HepG2 (cell line): ENCODE results near the gene THAP5. TPM values are rescaled to one million over a fixed set of nuclear protein-coding genes. Genes with fewer than 3 reads are reported as not detected.

ENCODE experiments used
- AKNA ChIP-seq: sonication (generic); formaldehyde crosslinking; IDR thresholded peaks from 2 replicates; pipeline ENCODE4 v1.4.0; 2020; ENCODE audit warnings: missing genetic modification reagents, borderline replicate concordance
- ARHGAP35 ChIP-seq: sonication (generic); formaldehyde crosslinking; IDR thresholded peaks from 2 replicates; pipeline ENCODE4 v1.9.0; 2022; ENCODE audit warnings: mild to moderate bottlenecking, inconsistent platforms, moderate library complexity, missing genetic modification reagents, borderline replicate concordance
- ETS1 ChIP-seq: sonication (generic); formaldehyde crosslinking; IDR thresholded peaks from 2 replicates; pipeline ENCODE4 v1.4.0; 2020; ENCODE audit warnings: missing genetic modification reagents
- MIER3 ChIP-seq: IDR thresholded peaks from 2 replicates; pipeline ENCODE4 v1.6.1; 2016; ENCODE audit warnings: missing compliant biosample characterization, borderline replicate concordance
- MXD4 ChIP-seq: IDR thresholded peaks from 2 replicates; pipeline ENCODE4 v1.6.1; 2016; ENCODE audit warnings: mild to moderate bottlenecking, missing biosample characterization, missing genetic modification reagents
- NCOA1 ChIP-seq: sonication (generic); formaldehyde crosslinking; IDR thresholded peaks from 2 replicates; pipeline ENCODE4 v1.9.0; 2021; ENCODE audit warnings: missing genetic modification reagents
- XBP1 ChIP-seq: sonication (generic); formaldehyde crosslinking; IDR thresholded peaks from 2 replicates; pipeline ENCODE4 v1.5.0; 2020; ENCODE audit warnings: missing genetic modification reagents
- ZBTB38 ChIP-seq: sonication (generic); formaldehyde crosslinking; IDR thresholded peaks from 2 replicates; pipeline ENCODE4 v1.5.1; 2020; ENCODE audit warnings: mild to moderate bottlenecking, missing genetic modification reagents
- ZMYM2 ChIP-seq: sonication (generic); formaldehyde crosslinking; IDR thresholded peaks from 2 replicates; pipeline ENCODE4 v1.8.0; 2022; ENCODE audit warnings: mild to moderate bottlenecking, missing genetic modification reagents
- ZNF20 ChIP-seq: sonication (generic); formaldehyde crosslinking; IDR thresholded peaks from 2 replicates; pipeline ENCODE4 v1.4.0; 2020; ENCODE audit warnings: mild to moderate bottlenecking, moderate library complexity, missing genetic modification reagents
- ZNF33A ChIP-seq: sonication (generic); formaldehyde crosslinking; IDR thresholded peaks from 2 replicates; pipeline ENCODE4 v1.5.1; 2020; ENCODE audit warnings: missing genetic modification reagents, mild to moderate bottlenecking, moderate library complexity, borderline replicate concordance
- ZNF558 ChIP-seq: sonication (generic); formaldehyde crosslinking; IDR thresholded peaks from 2 replicates; pipeline ENCODE4 v1.9.0; 2022; ENCODE audit warnings: mild to moderate bottlenecking, missing genetic modification reagents, borderline replicate concordance
- ZNF572 ChIP-seq: sonication (generic); formaldehyde crosslinking; IDR thresholded peaks from 2 replicates; pipeline ENCODE4 v1.5.1; 2020; ENCODE audit warnings: mild to moderate bottlenecking, missing genetic modification reagents
- ZNF709 ChIP-seq: sonication (generic); formaldehyde crosslinking; IDR thresholded peaks from 2 replicates; pipeline ENCODE4 v1.5.0; 2020; ENCODE audit warnings: mild to moderate bottlenecking, missing genetic modification reagents
- ZNF724P ChIP-seq: sonication (generic); formaldehyde crosslinking; IDR thresholded peaks from 2 replicates; pipeline ENCODE4 v1.8.0; 2022; ENCODE audit warnings: missing genetic modification reagents, borderline replicate concordance
- ZSCAN30 ChIP-seq: sonication (generic); formaldehyde crosslinking; IDR thresholded peaks from 2 replicates; pipeline ENCODE4 v1.5.0; 2020; ENCODE audit warnings: mild to moderate bottlenecking, missing genetic modification reagents
- polyA plus RNA-seq, 8 experiments: library from polyadenylated mRNA; depleted of rRNA in 3 of 8; stranded (reverse) in 7 of 8; unstranded in 1 of 8; fragments of >200 nt; fragmentation: Illumina TruSeq in 4 of 8; extraction: Trizol in 4 of 8; gene quantifications; 2 replicates each; pipeline versions ENCODE4 v1.2.1 to v1.2.3, GENCODE V29; 2011 to 2016; ENCODE audit warnings: low read depth in 4 of 8, missing spikeins in 1 of 8, mixed read lengths in 1 of 8; ENCODE audit not compliant: insufficient read depth in 1 of 8
- total RNA-seq, 5 experiments: library from RNA; depleted of rRNA; stranded (reverse); fragments of >200 nt; fragmentation: Illumina TruSeq; extraction: Trizol; gene quantifications; 2 replicates each; pipeline ENCODE4 v1.2.3, GENCODE V29; 2016; ENCODE audit warnings: low read depth in 1 of 5
- TF ChIP-seq, protein P1 (sequence below): sonication (generic); formaldehyde crosslinking; IDR thresholded peaks from 2 replicates; pipeline ENCODE4 v1.5.0; 2020; ENCODE audit warnings: missing genetic modification reagents
- TF ChIP-seq, protein P2 (sequence below): IDR thresholded peaks from 2 replicates; pipeline ENCODE4 v1.6.1; 2016

THAP5 gene
- total and polyA plus RNA-seq, 2 of the 13 experiments (the other 11 are each of a cell fraction or from before 2014, with no cell fraction given), result 3.6 to 11.8 TPM

DNA sequence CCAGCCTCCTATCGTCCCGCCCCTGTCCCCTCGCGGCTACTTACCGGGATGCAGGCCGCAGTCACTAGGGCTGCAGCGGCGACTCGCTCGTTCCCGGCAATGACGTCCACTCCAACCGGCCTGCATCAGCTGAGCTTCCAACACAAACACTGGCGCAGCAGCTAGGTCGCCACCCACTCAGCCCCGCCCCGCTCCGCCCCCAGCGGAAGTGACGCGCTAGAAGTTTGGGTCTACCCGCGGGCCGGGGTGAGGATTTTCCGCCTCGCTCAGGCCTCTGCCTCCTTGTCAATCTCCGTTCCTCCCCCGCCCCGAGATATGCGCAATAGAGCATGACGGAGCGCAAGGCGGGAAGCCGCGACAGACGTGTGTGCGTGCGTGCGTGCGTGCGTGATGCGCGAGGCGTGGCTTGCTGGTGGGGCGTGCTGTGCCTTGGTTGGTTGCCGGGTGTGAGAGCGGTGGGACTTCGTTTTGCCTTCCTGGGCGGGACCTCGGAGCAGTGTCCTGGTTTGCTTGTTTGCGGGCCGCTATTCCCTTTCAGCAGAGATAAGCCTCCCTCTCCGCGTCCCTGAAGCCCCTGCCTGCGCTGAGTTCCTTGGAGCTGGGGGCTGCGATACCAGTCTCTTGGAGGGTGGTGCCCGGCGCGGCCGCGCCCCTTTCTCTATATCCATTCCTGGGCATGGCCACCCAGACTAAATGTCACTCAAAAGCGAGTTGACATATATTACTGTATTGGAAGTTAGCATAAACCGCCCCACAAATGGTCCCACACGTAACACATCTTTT is 43.3 kb downstream of the THAP5 start, which contains the start of gene PNPLA8 (continued):
- TF ChIP-seq ETS1 (CRISPR knock-in tag) (no peak; the same call in 1 of the 2 replicates), ZNF558 (CRISPR knock-in tag) (peak; percentile 51; the same call in 1 of the 2 replicates), NCOA1 (CRISPR knock-in tag) (no peak), ZNF572 (CRISPR knock-in tag) (no peak), ZNF33A (CRISPR knock-in tag) (0 out of 2 replicates have a peak, but pooled peaks have one; percentile 55), XBP1 (CRISPR knock-in tag) (no peak), MIER3 (CRISPR knock-in tag) (no peak; the same call in 1 of the 2 replicates), ZNF724P (CRISPR knock-in tag) (peak; percentile 57; the same call in 1 of the 2 replicates), ZNF20 (CRISPR knock-in tag) (no peak), ZMYM2 (CRISPR knock-in tag) (no peak), MXD4 (CRISPR knock-in tag) (peak; percentile 78), ARHGAP35 (CRISPR knock-in tag) (no peak; the same call in 1 of the 2 replicates), AKNA (CRISPR knock-in tag) (no peak), ZNF709 (CRISPR knock-in tag) (peak; percentile 72; the same call in 1 of the 2 replicates), ZBTB38 (CRISPR knock-in tag) (peak; percentile 52), ZSCAN30 (CRISPR knock-in tag) (no peak)
- TF ChIP-seq, protein P1, sequence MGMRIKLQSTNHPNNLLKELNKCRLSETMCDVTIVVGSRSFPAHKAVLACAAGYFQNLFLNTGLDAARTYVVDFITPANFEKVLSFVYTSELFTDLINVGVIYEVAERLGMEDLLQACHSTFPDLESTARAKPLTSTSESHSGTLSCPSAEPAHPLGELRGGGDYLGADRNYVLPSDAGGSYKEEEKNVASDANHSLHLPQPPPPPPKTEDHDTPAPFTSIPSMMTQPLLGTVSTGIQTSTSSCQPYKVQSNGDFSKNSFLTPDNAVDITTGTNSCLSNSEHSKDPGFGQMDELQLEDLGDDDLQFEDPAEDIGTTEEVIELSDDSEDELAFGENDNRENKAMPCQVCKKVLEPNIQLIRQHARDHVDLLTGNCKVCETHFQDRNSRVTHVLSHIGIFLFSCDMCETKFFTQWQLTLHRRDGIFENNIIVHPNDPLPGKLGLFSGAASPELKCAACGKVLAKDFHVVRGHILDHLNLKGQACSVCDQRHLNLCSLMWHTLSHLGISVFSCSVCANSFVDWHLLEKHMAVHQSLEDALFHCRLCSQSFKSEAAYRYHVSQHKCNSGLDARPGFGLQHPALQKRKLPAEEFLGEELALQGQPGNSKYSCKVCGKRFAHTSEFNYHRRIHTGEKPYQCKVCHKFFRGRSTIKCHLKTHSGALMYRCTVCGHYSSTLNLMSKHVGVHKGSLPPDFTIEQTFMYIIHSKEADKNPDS (CRISPR knock-in tag), result no peak
- TF ChIP-seq, protein P2, sequence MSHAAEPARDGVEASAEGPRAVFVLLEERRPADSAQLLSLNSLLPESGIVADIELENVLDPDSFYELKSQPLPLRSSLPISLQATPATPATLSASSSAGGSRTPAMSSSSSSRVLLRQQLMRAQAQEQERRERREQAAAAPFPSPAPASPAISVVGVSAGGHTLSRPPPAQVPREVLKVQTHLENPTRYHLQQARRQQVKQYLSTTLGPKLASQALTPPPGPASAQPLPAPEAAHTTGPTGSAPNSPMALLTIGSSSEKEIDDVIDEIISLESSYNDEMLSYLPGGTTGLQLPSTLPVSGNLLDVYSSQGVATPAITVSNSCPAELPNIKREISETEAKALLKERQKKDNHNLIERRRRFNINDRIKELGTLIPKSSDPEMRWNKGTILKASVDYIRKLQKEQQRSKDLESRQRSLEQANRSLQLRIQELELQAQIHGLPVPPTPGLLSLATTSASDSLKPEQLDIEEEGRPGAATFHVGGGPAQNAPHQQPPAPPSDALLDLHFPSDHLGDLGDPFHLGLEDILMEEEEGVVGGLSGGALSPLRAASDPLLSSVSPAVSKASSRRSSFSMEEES (CRISPR knock-in tag), result peak; percentile 45; the same call in 1 of the 2 replicates
